ENCODE results near the gene CHST8. TPM values are rescaled to one million over a fixed set of nuclear protein-coding genes. Genes with fewer than 3 reads are reported as not detected.

Gene CHST8
- polyA plus RNA-seq, 3 donors, result not detected

- H2AFZ ChIP-seq (ENCODE audit: insufficient read depth, low read depth, low read length, poor library complexity, severe bottlenecking), result no peak overlapping the region
- peaks cover 0 to 3% (median 0%) of the 10 kb centered on the region in 7 donors for H3K9me3 Mint-ChIP-seq
- H3K4me1 ChIP-seq (ENCODE audit: control insufficient read depth in 1 of 2, insufficient read depth in 2 of 2, low read length in 2 of 2), result no peaks in the 10 kb centered on the region
- intact Hi-C loops (cut with micrococcal nuclease), result no loop called here
- no peak overlapping the region for H3K27ac ChIP-seq (ENCODE audit: low read depth in 1 of 2, low read length in 2 of 2)
- 100% methylated on average over 1 of the region's 2 CpGs for WGBS (ENCODE audit: insufficient coverage)
- H3K4me1 Mint-ChIP-seq, result no peaks in the 10 kb centered on the region
- H3K4me3 ChIP-seq (replicated peaks in 1 of 3; ENCODE audit: low read depth in 2 of 3, low read length in 3 of 3), result no peak overlapping the region
- TF ChIP-seq CTCF (IDR thresholded peaks at IDR 0.05), result no peak
- peak overlapping the region in 1 of 2 donors; percentile 44 for H3K4me3 Mint-ChIP-seq
- no peaks in the 10 kb centered on the region for H3K36me3 Mint-ChIP-seq
- no peaks in the 10 kb centered on the region for H4K20me1 ChIP-seq (ENCODE audit: insufficient read depth, low read length)
- H3K9ac ChIP-seq (ENCODE audit: insufficient read depth, low read length, poor library complexity, severe bottlenecking), result no peak overlapping the region
- H3K79me2 ChIP-seq (ENCODE audit: insufficient read depth, low read length), result no peaks in the 10 kb centered on the region
- H3K9me3 ChIP-seq (replicated peaks in 1 of 2; ENCODE audit: control insufficient read depth in 1 of 2, insufficient read depth in 1 of 2, low read length in 2 of 2), result no peaks in the 10 kb centered on the region
- no peak for DNase-seq
- H3K36me3 ChIP-seq (replicated peaks in 1 of 2; ENCODE audit: control insufficient read depth in 1 of 2, insufficient read depth in 2 of 2, low read length in 2 of 2), result no peaks in the 10 kb centered on the region
- peaks cover 16 to 32% (median 21%) of the 10 kb centered on the region in 3 donors for H3K27me3 Mint-ChIP-seq (ENCODE audit: low read depth in 3 of 3)
- no peak overlapping the region for H3K4me2 ChIP-seq (replicated peaks; ENCODE audit: extremely low read depth, low read length, poor library complexity, severe bottlenecking)
- H3K27ac Mint-ChIP-seq, result no peak overlapping the region
- H3K27me3 ChIP-seq (ENCODE audit: control insufficient read depth in 2 of 2, insufficient read depth in 2 of 2, low read length in 2 of 2), result peaks cover 0 to 2% of the 10 kb centered on the region in 2 donors
Observed at GRCh38 chr19:33653684-33654083, 31.9 kb downstream of the CHST8 start.

GRCh38 chr19:33654840-33655508 lies 33.2 kb downstream of the CHST8 start:
- H3K9me3 Mint-ChIP-seq, result peaks cover 0 to 3% (median 0%) of the 10 kb centered on the region in 7 donors
- Histone ChIP-seq H3K9ac (ENCODE audit: insufficient read depth, low read length, poor library complexity, severe bottlenecking) (no peak overlapping the region), H3K9me3 (replicated peaks in 1 of 2; ENCODE audit: control insufficient read depth in 1 of 2, insufficient read depth in 1 of 2, low read length in 2 of 2) (no peaks in the 10 kb centered on the region), H3K79me2 (ENCODE audit: insufficient read depth, low read length) (no peaks in the 10 kb centered on the region), H2AFZ (ENCODE audit: insufficient read depth, low read depth, low read length, poor library complexity, severe bottlenecking) (no peak overlapping the region), H3K4me3 (replicated peaks in 1 of 3; ENCODE audit: low read depth in 2 of 3, low read length in 3 of 3) (no peak overlapping the region), H3K4me1 (ENCODE audit: control insufficient read depth in 1 of 2, insufficient read depth in 2 of 2, low read length in 2 of 2) (no peaks in the 10 kb centered on the region), H3K27ac (ENCODE audit: low read depth in 1 of 2, low read length in 2 of 2) (no peak overlapping the region), H3K27me3 (ENCODE audit: control insufficient read depth in 2 of 2, insufficient read depth in 2 of 2, low read length in 2 of 2) (peaks cover 0 to 2% of the 10 kb centered on the region in 2 donors), H3K36me3 (replicated peaks in 1 of 2; ENCODE audit: control insufficient read depth in 1 of 2, insufficient read depth in 2 of 2, low read length in 2 of 2) (no peaks in the 10 kb centered on the region), H3K4me2 (replicated peaks; ENCODE audit: extremely low read depth, low read length, poor library complexity, severe bottlenecking) (no peak overlapping the region), H4K20me1 (ENCODE audit: insufficient read depth, low read length) (no peaks in the 10 kb centered on the region)
- H3K4me3 Mint-ChIP-seq, result no peak overlapping the region
- intact Hi-C loops (cut with micrococcal nuclease), result no loop called here
- no peaks in the 10 kb centered on the region for H3K36me3 Mint-ChIP-seq
- WGBS (ENCODE audit: insufficient coverage), result 100% methylated on average over 2 of the region's 7 CpGs
- TF ChIP-seq CTCF (IDR thresholded peaks at IDR 0.05), result no peak
- H3K27me3 Mint-ChIP-seq (ENCODE audit: low read depth in 3 of 3), result peaks cover 16 to 35% (median 19%) of the 10 kb centered on the region in 3 donors
- no peaks in the 10 kb centered on the region for H3K4me1 Mint-ChIP-seq
- DNase-seq, result no peak
- no peak overlapping the region for H3K27ac Mint-ChIP-seq

All from CD14-positive monocyte (primary cell).